Immature natural killer cell (primary cell): ENCODE results near the gene ZNF664. TPM values are rescaled to one million over a fixed set of nuclear protein-coding genes. Genes with fewer than 3 reads are reported as not detected.
A peak's percentile ranks its signal among the peaks of the same experiment; 100 is the strongest.

ENCODE experiments used
- DNase-seq, 3 donors: peaks; one replicate each; pipeline ENCODE4 v3.0.0; 2022; ENCODE audit warnings: mixed read lengths in 1 of 3
- H3K27ac Mint-ChIP-seq, 6 donors: one replicate each; pipeline ENCODE4 v1.8.0; 2020; ENCODE audit warnings: mixed read lengths in 6 of 6, mild to moderate bottlenecking in 5 of 6, inconsistent platforms in 4 of 6, moderate library complexity in 3 of 6
- H3K27me3 Mint-ChIP-seq, 3 donors: one replicate each; pipeline ENCODE4 v1.8.0; 2020 to 2021; ENCODE audit warnings: low read depth in 3 of 3, mild to moderate bottlenecking in 3 of 3, mixed read lengths in 3 of 3, moderate library complexity in 3 of 3, inconsistent platforms in 1 of 3
- H3K36me3 Mint-ChIP-seq, 3 donors: one replicate each; pipeline ENCODE4 v1.8.0; 2020; ENCODE audit warnings: mixed read lengths in 3 of 3, inconsistent platforms in 2 of 3, mild to moderate bottlenecking in 2 of 3
- H3K4me1 Mint-ChIP-seq, 2 donors: one replicate each; pipeline ENCODE4 v1.8.0; 2020; ENCODE audit warnings: inconsistent platforms in 2 of 2, mild to moderate bottlenecking in 2 of 2, mixed read lengths in 2 of 2, moderate library complexity in 1 of 2
- H3K4me3 Mint-ChIP-seq, 5 donors: one replicate each; pipeline ENCODE4 v1.8.0; 2020; ENCODE audit warnings: mild to moderate bottlenecking in 5 of 5, mixed read lengths in 5 of 5, inconsistent platforms in 3 of 5, moderate library complexity in 3 of 5
- H3K9me3 Mint-ChIP-seq, 6 donors: one replicate each; pipeline ENCODE4 v1.8.0; 2020; ENCODE audit warnings: mild to moderate bottlenecking in 6 of 6, mixed read lengths in 6 of 6, inconsistent platforms in 4 of 6, moderate library complexity in 3 of 6
- polyA plus RNA-seq, 3 donors: library from polyadenylated mRNA; unstranded; fragments of 300-500 nt; fragmentation: Illumina TruSeq; gene quantifications; one replicate each; pipeline ENCODE4 v1.2.3, GENCODE V29; 2021

The ZNF664 gene
- polyA plus RNA-seq, 3 donors from 2014 or later: 2.1 to 12.9 (median 8.2) TPM

DNA sequence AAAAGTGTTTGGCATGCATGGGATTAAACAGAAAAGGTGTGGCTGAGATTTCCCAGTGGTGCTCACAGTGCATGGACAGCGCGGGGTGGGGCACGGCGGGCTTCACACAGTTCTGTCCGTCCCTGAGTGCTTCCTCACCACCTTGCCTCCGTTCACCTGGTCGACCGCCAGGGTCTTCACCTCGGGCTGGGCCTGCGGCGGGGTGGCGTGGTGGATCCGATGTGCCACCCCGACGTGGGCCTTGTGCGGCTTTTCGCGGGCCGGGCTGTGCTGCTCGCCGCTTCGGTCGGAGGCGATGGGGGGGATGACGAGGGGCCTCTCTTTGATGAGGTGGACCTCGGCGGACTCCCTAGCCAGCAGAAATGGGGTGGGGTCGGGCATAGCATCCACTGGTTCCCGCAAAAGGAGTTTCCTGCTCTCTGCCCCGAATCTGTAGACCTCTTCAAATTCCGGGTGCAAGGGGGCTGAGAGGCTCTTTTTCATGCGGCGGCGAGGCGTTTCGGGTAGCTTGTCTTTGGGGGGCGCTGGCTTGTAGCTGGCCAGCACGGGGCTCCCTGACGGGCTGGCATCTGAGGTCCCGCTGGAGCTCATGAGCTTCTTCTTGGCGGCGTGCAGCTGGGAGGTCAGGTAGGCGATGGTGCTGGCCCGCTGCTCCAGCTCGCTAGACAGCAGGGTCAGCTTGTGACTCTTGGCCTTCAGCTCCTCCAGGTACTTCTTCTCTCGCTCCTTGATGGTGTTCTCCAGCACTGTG, 35.9 kb upstream of the ZNF664 start:
- H3K36me3 Mint-ChIP-seq: peaks cover 15 to 20% (median 20%) of the 10 kb centered on the region in 3 donors
- peaks cover 7 to 16% (median 10%) of the 10 kb centered on the region in 3 donors for H3K27me3 Mint-ChIP-seq
- DNase-seq: no peak
- no peaks in the 10 kb centered on the region for H3K9me3 Mint-ChIP-seq
- peak overlapping the region; percentile 77 to 95 (median 83) for H3K4me3 Mint-ChIP-seq
- peaks cover 66 to 67% of the 10 kb centered on the region in 2 donors for H3K4me1 Mint-ChIP-seq
- peak overlapping the region; percentile 92 to 96 (median 95) for H3K27ac Mint-ChIP-seq

DNA sequence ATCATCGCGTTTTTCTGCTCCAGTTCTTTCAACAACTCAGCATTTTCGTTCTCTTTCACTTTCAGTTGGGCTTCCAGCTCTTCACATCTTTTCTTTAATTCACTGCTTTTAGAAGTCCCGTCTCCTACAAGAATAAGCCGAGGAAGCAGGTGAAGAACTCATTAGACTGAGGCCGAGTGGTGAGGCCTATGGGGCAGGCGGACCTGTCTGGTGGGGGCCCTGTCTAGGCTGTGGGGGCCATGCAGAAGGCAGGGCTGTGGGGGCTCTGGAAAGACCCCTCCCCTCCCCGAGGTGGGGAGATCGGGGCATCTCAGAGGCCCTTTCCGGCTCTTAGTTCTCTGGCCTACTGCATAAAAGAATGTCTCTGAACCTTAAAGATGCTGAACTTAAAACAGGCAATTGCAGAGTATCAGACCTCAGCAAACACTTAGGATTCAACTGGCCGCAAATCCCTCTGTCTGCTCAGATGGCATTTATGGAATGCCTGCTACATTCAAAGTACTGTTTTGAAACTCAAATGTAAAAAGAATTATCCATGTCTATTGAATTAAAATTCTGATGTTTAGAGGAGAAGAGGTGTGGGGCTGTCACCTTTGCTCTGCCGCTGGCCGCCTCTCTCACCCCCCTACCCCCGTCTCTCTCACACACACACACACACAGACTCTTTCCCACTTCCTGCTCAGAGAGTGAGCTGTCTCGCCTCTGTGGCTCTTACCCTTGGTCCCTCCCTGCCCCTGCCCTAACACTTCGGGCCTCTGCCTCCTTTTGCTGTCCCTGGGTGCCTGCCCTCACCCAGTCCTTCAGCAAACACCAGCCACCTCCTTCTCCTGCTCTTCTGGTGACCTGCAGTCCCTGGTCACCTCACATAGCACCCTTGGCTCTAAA, 35.1 kb upstream of the ZNF664 start:
- Mint-ChIP-seq H3K4me1 (peaks cover 66 to 67% of the 10 kb centered on the region in 2 donors), H3K4me3 (peak overlapping the region; percentile 74 to 95 (median 83)), H3K27me3 (peaks cover 7 to 16% (median 10%) of the 10 kb centered on the region in 3 donors), H3K9me3 (no peaks in the 10 kb centered on the region), H3K27ac (peak overlapping the region; percentile 92 to 96 (median 95)), H3K36me3 (peaks cover 21 to 29% (median 28%) of the 10 kb centered on the region in 3 donors)
- DNase-seq: peak; percentile 83 to 85 (median 83)

DNA sequence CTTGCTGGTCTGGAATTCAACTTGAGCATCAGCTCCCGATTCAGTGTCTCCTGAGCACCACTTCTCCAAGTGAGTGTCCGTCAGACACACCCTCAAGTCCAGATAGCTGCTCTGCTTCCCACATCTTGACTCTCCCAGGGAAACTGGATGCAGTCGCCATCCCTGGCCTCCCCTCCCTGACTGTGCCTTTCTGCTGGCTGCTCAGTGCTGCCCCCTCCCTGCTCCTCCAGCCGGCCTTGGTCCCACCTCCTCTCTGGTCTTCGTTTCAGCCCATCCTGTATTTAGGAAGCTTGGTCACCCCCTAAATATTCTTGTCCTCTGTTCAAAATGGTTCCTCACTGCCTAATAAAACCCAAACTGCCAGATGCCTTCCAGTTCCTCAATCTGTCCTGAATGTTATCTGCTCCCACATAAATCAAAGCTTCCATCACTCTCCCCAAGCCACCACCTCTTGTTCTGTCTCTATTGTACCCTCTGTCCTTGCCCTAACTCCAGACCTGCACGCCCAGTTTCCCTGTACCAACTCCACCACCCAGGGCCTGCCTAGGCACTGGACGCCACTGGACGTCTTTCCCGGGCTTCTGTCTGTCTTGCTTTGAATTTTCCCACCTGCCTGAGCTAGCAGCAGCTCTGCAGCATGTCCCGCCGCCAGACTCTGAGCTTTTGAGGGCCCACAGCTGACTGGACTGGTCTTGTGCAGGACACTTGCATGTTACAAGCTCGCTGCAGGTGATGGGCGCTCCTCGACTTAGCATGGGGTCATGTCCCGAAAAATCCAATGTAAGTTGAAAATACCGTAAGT, 34.1 kb upstream of the ZNF664 start:
- H3K36me3 Mint-ChIP-seq: peaks cover 21 to 30% (median 29%) of the 10 kb centered on the region in 3 donors
- H3K4me1 Mint-ChIP-seq: peaks cover 57 to 58% of the 10 kb centered on the region in 2 donors
- no peak for DNase-seq

DNA sequence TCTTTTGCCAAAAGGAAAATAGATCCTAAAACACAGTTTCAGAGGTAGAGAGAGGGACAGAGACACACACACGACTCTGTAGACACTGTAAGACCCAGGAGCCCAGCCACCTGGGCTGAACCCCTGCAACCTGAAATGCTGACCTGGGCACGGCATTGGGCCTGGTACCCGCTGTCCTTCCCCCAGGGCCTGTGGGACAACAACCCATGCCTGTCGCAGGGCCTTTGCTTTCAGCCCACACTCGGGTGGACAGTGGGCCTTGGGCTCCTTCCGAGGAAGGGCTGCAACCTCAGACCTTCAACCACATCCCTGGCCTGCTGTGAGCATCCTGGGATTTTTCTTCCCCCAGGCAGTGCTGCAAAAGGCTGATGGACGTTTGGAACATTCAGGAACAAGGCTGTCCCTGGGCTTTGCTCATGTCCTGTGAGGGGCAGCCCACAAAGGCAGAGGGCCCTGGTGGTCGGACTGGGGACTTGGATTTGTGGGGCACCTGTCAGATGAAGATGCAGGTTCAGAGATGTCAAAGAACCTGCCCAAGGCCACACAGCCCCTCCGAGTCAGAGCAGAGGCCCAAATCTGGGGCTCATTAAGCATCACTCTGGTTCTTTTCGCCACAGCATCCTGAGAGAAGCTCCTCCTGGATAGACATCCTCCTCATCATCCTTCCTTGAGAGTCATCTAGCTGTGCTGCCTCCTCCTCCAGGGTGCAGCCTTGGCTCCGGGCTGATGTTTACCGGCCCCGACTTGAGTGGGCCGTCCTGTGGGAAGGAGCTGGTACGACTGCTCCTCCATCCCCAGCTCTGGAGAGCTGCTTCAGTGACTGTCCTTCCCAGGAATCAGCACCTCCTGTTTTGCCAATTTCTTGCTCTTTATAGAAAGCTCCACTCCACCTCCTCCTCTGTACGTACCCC, 33.0 kb upstream of the ZNF664 start:
- no peak for DNase-seq
- Mint-ChIP-seq H3K4me1 (peaks cover 46 to 47% of the 10 kb centered on the region in 2 donors), H3K36me3 (peaks cover 26 to 35% (median 34%) of the 10 kb centered on the region in 3 donors), H3K27me3 (peaks cover 7 to 13% (median 10%) of the 10 kb centered on the region in 3 donors), H3K9me3 (no peaks in the 10 kb centered on the region), H3K4me3 (peak overlapping the region in 2 of 5 donors; percentile 30 to 88), H3K27ac (peak overlapping the region in 5 of 6 donors; percentile 55 to 96 (median 95))

More for the DNA sequence above, 34.1 kb upstream of the ZNF664 start:
- no peaks in the 10 kb centered on the region for H3K9me3 Mint-ChIP-seq
- H3K27ac Mint-ChIP-seq: peak overlapping the region; percentile 92 to 96 (median 95)
- peak overlapping the region; percentile 74 to 95 (median 83) for H3K4me3 Mint-ChIP-seq
- H3K27me3 Mint-ChIP-seq: peaks cover 7 to 16% (median 10%) of the 10 kb centered on the region in 3 donors

DNA sequence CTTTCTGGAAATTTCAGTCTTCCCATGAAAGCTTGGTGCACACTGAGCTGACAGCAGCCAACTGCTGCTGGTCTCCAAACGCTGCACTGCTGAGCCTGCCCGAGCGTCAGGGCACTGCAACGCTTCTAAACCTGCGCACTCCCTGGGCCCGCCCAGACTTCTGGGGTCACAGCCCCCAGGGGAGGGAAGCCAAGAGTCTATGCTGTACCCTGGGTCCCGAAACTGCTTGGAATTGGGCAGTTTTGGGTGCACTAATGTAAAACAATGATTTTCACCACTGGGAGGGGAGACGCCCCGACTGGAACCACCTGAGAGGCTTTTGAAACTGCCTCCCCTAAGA, 32.4 kb upstream of the ZNF664 start:
- peaks cover 40 to 42% of the 10 kb centered on the region in 2 donors for H3K4me1 Mint-ChIP-seq
- peak overlapping the region in 1 of 5 donors; percentile 30 for H3K4me3 Mint-ChIP-seq
- H3K36me3 Mint-ChIP-seq: peaks cover 26 to 35% (median 34%) of the 10 kb centered on the region in 3 donors
- no peaks in the 10 kb centered on the region for H3K9me3 Mint-ChIP-seq
- no peak for DNase-seq
- peaks cover 7 to 13% (median 10%) of the 10 kb centered on the region in 3 donors for H3K27me3 Mint-ChIP-seq
- peak overlapping the region in 5 of 6 donors; percentile 55 to 79 (median 76) for H3K27ac Mint-ChIP-seq

DNA sequence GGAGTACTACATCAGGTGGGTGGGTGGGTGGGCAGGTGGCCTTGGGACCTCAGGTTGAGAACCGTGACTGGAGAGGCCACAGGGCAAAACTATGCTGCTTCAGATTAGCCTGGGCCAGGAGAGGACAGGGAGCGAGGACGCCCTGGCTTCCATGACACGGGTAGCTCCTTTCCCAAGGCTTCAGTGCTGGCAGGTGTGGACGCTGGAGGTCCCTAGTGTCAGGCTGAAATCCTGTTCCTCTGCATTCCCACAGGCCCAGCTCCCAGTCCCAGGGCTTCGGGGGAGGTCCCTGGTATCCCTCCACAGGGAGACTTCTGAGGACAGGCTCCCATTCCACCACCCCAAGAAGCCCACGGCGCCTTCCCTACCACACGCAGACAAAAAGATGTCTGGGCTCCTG, 32.0 kb upstream of the ZNF664 start:
- H3K27me3 Mint-ChIP-seq: peaks cover 7 to 13% (median 10%) of the 10 kb centered on the region in 3 donors
- H3K4me1 Mint-ChIP-seq: peaks cover 36 to 40% of the 10 kb centered on the region in 2 donors
- H3K9me3 Mint-ChIP-seq: no peaks in the 10 kb centered on the region
- peak overlapping the region in 1 of 6 donors; percentile 53 for H3K27ac Mint-ChIP-seq
- peaks cover 29 to 38% (median 35%) of the 10 kb centered on the region in 3 donors for H3K36me3 Mint-ChIP-seq
- H3K4me3 Mint-ChIP-seq: no peak overlapping the region
- no peak for DNase-seq

DNA sequence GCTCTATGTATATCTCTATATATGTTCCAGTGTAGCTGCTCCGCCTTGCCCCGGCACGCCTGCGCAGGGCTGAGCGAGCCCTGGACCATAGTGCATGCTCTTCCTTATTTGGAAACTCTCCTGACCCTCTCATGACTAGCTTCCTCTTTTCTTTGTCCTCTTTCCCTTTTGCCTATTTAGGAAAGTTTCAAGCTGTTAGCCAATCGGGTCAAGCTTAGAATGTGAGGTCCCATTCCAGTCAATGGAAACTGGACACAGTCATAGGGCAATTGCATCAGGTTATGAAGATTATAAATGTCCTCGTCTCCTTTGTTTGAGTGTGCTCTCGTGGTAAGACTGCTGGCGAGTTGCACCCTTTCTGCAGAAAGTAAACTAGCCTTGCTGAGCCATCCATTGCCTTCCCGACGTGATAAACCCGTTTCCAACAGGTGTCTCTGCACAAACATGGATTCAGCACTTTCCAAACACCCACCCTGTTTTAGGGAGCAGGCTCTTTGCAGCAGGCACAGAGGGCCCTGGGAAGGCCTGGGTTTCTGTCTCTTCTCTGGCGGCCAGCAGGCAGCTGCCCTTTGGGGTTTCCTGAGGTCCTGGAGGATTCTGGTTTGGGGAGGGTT, 31.3 kb upstream of the ZNF664 start:
- Mint-ChIP-seq H3K4me1 (peaks cover 28 to 33% of the 10 kb centered on the region in 2 donors), H3K36me3 (peaks cover 29 to 36% (median 31%) of the 10 kb centered on the region in 3 donors), H3K27me3 (peaks cover 7 to 13% (median 9%) of the 10 kb centered on the region in 3 donors), H3K4me3 (no peak overlapping the region), H3K9me3 (no peaks in the 10 kb centered on the region), H3K27ac (peak overlapping the region in 3 of 6 donors; percentile 53 to 59 (median 55))
- no peak for DNase-seq

DNA sequence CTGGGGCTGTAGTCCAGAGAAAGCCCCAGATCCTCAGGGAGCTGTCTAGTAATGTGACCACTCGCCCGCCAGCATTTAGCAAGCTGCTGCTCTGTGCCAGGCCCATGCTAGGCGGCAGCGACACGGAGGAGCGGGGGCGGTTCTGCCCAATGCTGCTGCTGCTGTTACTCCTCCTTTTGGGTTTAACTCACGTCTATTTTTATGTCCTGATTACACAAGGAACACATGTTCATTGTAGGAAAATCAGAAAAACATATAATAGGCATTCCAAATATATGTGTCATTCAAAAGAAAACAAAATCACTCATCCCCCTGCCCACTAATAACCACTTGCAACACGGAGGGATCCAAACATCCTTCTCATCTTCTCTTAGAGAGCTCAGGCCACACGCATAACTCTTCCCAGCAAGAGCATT, 30.8 kb upstream of the ZNF664 start:
- no peak overlapping the region for H3K4me3 Mint-ChIP-seq
- peaks cover 7 to 13% (median 9%) of the 10 kb centered on the region in 3 donors for H3K27me3 Mint-ChIP-seq
- peak overlapping the region in 2 of 6 donors; percentile 1 to 33 for H3K27ac Mint-ChIP-seq
- peaks cover 29 to 35% (median 31%) of the 10 kb centered on the region in 3 donors for H3K36me3 Mint-ChIP-seq
- H3K9me3 Mint-ChIP-seq: no peaks in the 10 kb centered on the region
- H3K4me1 Mint-ChIP-seq: peaks cover 23 to 29% of the 10 kb centered on the region in 2 donors
- DNase-seq: no peak

DNA sequence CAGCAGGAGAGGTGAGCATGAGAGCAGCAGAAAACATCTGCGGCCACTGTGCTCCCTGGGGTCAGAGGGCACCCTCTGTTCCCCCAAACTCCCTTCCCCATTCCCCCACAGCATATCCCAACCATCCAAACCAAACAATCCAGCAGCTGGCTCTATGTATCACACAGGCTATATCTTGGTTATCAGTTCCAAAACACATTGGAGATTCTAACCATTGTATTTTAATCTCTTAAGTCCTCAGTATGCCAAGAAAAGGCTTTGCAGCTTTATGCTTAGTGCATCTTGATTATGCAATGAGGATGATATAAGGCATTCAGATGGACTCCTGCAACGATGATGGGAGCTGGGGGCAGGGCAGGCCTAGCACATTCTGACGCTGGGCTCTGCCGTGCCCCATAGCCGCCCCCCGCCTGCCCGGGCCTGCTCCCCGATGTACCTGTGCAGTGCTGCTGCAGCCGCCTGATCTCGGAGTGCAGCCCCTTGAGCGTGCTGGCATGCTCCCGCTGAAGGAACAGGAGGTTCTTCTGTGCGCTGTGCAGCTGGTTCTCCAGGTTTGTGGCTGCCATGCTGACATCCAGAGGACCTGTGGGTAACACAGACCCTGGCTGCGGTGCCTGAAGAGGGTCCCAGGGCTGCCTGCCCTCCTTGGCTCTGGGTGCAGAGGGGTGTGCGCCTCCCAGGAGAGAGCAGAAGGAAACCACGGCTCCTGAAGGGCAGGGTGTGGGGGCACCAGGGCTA, 29.9 kb upstream of the ZNF664 start:
- no peak overlapping the region for H3K4me3 Mint-ChIP-seq
- no peak overlapping the region for H3K27ac Mint-ChIP-seq
- peaks cover 23 to 28% of the 10 kb centered on the region in 2 donors for H3K4me1 Mint-ChIP-seq
- DNase-seq: no peak
- H3K27me3 Mint-ChIP-seq: peaks cover 2 to 7% (median 4%) of the 10 kb centered on the region in 3 donors
- no peaks in the 10 kb centered on the region for H3K9me3 Mint-ChIP-seq
- H3K36me3 Mint-ChIP-seq: peaks cover 24 to 30% (median 24%) of the 10 kb centered on the region in 3 donors

DNA sequence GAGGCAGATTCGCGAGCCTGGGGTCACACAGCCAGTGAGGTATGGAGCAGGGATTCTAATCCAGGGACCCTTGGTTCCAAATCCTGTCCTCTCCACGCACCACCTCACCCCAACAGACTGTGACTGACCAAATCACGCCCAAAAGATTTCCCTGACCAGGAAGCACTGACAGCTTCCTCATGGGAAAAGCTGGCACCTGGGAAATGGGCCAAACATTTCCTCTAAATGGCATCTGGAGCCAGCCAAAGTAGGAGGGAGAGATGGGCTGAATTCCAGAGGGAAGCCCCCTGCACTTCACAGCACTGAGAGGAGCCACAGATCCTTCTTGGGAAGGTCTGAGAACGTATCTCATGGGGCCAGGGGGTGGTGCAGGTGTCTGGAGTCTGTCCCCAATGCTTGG, 29.2 kb upstream of the ZNF664 start:
- DNase-seq: no peak
- Mint-ChIP-seq H3K4me3 (no peak overlapping the region), H3K27me3 (peaks cover 0 to under 1% (median 0%) of the 10 kb centered on the region in 3 donors), H3K27ac (peak overlapping the region in 1 of 6 donors; percentile 28), H3K9me3 (no peaks in the 10 kb centered on the region), H3K4me1 (peaks cover 22% of the 10 kb centered on the region in 2 donors), H3K36me3 (peaks cover 24 to 30% (median 24%) of the 10 kb centered on the region in 3 donors)

DNA sequence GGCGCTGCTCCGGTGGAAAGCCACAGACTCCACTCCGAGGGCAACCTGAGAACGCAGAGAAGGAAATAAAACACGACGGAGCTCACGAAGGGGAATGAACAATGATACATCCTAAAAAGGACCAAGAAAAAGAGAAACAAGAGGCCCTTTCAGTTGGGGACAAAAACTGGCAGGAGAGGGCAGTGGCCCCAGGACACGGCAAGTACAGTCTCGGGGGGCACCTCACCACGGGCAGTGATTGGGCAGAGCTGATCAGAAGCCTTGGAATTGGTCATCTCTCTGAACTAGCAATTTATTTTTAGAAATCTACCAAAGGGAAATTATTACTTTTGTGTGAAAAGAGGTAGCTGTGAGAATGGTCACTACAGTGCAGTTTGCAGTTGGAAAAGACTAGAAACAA, 28.3 kb upstream of the ZNF664 start:
- Mint-ChIP-seq H3K36me3 (peaks cover 24 to 30% (median 24%) of the 10 kb centered on the region in 3 donors), H3K27ac (no peak overlapping the region), H3K9me3 (no peaks in the 10 kb centered on the region), H3K27me3 (no peaks in the 10 kb centered on the region), H3K4me1 (peaks cover 14 to 15% of the 10 kb centered on the region in 2 donors), H3K4me3 (no peak overlapping the region)
- DNase-seq: no peak
